A549 (cell line): ENCODE data around the gene KRT222. TPM values are rescaled to one million over a fixed set of nuclear protein-coding genes. Genes with fewer than 3 reads are reported as not detected.

ENCODE experiments used
- ATAC-seq, 2 experiments: fragments of 200-7000 bp in 1 of 2; fragments of >200 bp in 1 of 2; cut with Nextera tagmentation in 1 of 2; cut with Tn5 transposase in 1 of 2; 3 replicates each; pipeline versions ENCODE4 v1.8.0 to v1.9.1; 2018 to 2020; ENCODE audit warnings: mild to moderate bottlenecking in 1 of 2, moderate library complexity in 1 of 2
- CTCF ChIA-PET: fragments of 300-600 bp; sonication (Branson Sonifier 250); formaldehyde crosslinking; extraction: SDS; loops from one replicate; lab custom pipeline; 2021; ENCODE audit warnings: antibody characterized with exemption, inconsistent platforms; lab: Yijun Ruan, JAX
- POLR2A ChIA-PET: fragments of 350-600 bp; formaldehyde crosslinking; extraction: SDS; loops from one replicate; lab custom pipeline; 2021; ENCODE audit warnings: antibody characterized with exemption, inconsistent platforms; lab: Yijun Ruan, JAX
- DNase-seq, 2 experiments: peaks; one replicate each; pipeline versions ENCODE4 v3.0.0 to v3.0.0-alpha.2; 2011 to 2016; ENCODE audit warnings: low read depth in 1 of 2, low spot score in 1 of 2
- FAIRE-seq: peaks from 2 replicates; lab custom pipeline; 2011; peaks lifted over from hg19 to GRCh38; lab: Jason Lieb, UNC
- H3K27ac ChIP-seq, 2 experiments: fragments of >200 bp; sonication (Bioruptor Twin); formaldehyde crosslinking; 3 replicates each; pipeline ENCODE4 v1.5.1; 2016 to 2017
- H3K4me1 ChIP-seq: fragments of >200 bp; sonication (Bioruptor Twin); formaldehyde crosslinking; 3 replicates; pipeline ENCODE4 v1.6.1; 2016
- H3K4me2 ChIP-seq: fragments of >200 bp; sonication (Bioruptor Twin); formaldehyde crosslinking; 3 replicates; pipeline ENCODE4 v1.6.1; 2016
- H3K4me3 ChIP-seq: fragments of >200 bp; sonication (Bioruptor Twin); formaldehyde crosslinking; 3 replicates; pipeline ENCODE4 v1.5.1; 2016
- H3K9me3 ChIP-seq: fragments of >200 bp; sonication (Bioruptor Twin); formaldehyde crosslinking; 3 replicates; pipeline ENCODE4 v1.6.1; 2016
- CHD4 ChIP-seq: fragments of 200-600 bp; sonication (generic); IDR thresholded peaks from 2 replicates; pipeline ENCODE4 v1.6.1; 2016; ENCODE audit warnings: antibody characterized with exemption, mild to moderate bottlenecking, borderline replicate concordance
- EHMT2 ChIP-seq: fragments of 200-600 bp; sonication (generic); IDR thresholded peaks from 2 replicates; pipeline ENCODE4 v1.6.1; 2016; ENCODE audit warnings: antibody characterized with exemption, low read depth, mild to moderate bottlenecking, moderate library complexity
- HEYL ChIP-seq: fragments of 250-450 bp; sonication (Bioruptor Pico); IDR thresholded peaks from 2 replicates; pipeline ENCODE4 v1.8.0; 2021; ENCODE audit warnings: mild to moderate bottlenecking, moderate library complexity
- NFE2L2 ChIP-seq: fragments of 150-350 bp; conservative IDR thresholded peaks from 2 replicates; pipeline ENCODE4 v1.6.1; 2014; ENCODE audit warnings: low read length
- RFX5 ChIP-seq: fragments of 450-650 bp; IDR thresholded peaks from 2 replicates; pipeline ENCODE4 v1.7.1; 2014; ENCODE audit warnings: antibody characterized with exemption, mild to moderate bottlenecking, moderate library complexity
- SREBF2 ChIP-seq: fragments of 450-650 bp; IDR thresholded peaks from 2 replicates; pipeline ENCODE4 v1.6.1; 2014; ENCODE audit warnings: mild to moderate bottlenecking, moderate library complexity
- TFCP2L1 ChIP-seq: fragments of 250-450 bp; sonication (Bioruptor Pico); IDR thresholded peaks from 2 replicates; pipeline ENCODE4 v1.5.0; 2021; ENCODE audit warnings: mild to moderate bottlenecking
- TP53 ChIP-seq: fragments of 250-450 bp; sonication (Bioruptor Pico); IDR thresholded peaks from 2 replicates; pipeline ENCODE4 v1.5.0; 2021; ENCODE audit warnings: mild to moderate bottlenecking, moderate library complexity
- ZC3H11A ChIP-seq: fragments of 450-650 bp; IDR thresholded peaks from 2 replicates; pipeline ENCODE4 v1.6.1; 2014; ENCODE audit warnings: antibody characterized with exemption, mild to moderate bottlenecking
- ZFP36 ChIP-seq: fragments of 450-650 bp; IDR thresholded peaks from 2 replicates; pipeline ENCODE4 v1.6.1; 2014; ENCODE audit warnings: borderline replicate concordance; ENCODE audit not compliant: partially characterized antibody
- WGBS: methylation state at CpG from one replicate; pipeline ENCODE4 v1.1.6; 2017; ENCODE audit errors: missing lambda C conversion rate; 5-methylcytosine and 5-hydroxymethylcytosine counted together
- polyA plus RNA-seq, 4 experiments: library from polyadenylated mRNA; depleted of rRNA in 3 of 4; stranded (reverse); fragments of >200 nt; fragmentation: RNase III in 1 of 4; extraction: RNeasy Plus Mini Kit Qiagen cat#74134 plus additional on column Dnase treatment in 1 of 4; gene quantifications; 2 replicates in 3 of 4; 3 replicates in 1 of 4; pipeline ENCODE4 v1.2.3, GENCODE V29; 2011 to 2017
- TF ChIP-seq, protein P1 (sequence below): fragments of 250-450 bp; sonication (Bioruptor Pico); IDR thresholded peaks from 2 replicates; pipeline ENCODE4 v1.5.0; 2020; ENCODE audit warnings: low read depth, mild to moderate bottlenecking, moderate library complexity

Gene KRT222
- polyA plus RNA-seq, 2 of the 4 experiments (the other 2 are of a cell fraction) = 1.8 TPM

DNA sequence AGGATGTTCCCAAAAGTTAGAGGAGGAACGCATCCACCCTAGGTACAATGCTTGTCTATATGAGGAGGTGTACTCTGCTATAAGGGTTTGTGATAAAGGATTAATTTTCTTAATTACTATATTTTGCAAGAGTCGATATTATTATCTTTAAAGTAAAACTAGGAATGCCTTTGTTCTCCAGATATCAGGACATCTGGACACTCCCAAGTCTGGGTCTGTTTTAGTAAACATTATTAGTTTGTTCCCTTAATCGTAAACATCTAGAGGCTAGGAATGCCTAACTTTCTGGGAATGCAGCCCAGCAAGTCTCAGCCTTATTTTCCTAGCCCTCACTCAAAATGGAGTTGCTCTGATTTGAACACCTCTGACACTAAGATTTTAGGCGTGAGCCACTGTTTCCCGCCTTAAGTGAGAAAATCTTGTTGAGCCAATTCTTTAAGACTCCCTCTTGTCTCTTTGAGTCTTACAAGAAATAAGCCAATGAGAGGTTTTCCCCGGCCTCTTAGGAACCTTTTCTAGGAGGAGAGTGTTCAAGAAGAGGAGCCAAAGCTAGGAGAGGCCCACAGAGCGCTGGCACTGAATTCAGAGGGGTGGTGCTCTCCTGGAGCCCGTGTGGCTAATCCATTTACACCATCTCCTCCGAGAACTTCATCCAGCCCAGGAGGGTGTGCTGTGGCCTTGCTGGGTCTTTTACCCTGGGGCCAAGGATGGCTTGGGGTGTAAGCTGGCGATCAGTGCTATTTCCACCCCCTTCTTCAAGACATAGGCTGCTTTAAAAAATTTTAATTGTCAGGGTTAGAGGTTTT lies 58.2 kb downstream of the KRT222 start:
- CTCF ChIA-PET = interaction anchor here (1.3 to 3.3 kb wide), 4 partner anchors 9 to 1056 kb away, joined by 4 to 10 read pairs (median 8); no protein-coding TSS in a partner anchor
- TF ChIP-seq TP53 = no peak
- no peak for TF ChIP-seq ZC3H11A
- no peak for TF ChIP-seq HEYL
- TF ChIP-seq EHMT2 = no peak
- TF ChIP-seq TFCP2L1 (CRISPR knock-in tag) = no peak
- TF ChIP-seq SREBF2 = no peak
- TF ChIP-seq, protein P1, sequence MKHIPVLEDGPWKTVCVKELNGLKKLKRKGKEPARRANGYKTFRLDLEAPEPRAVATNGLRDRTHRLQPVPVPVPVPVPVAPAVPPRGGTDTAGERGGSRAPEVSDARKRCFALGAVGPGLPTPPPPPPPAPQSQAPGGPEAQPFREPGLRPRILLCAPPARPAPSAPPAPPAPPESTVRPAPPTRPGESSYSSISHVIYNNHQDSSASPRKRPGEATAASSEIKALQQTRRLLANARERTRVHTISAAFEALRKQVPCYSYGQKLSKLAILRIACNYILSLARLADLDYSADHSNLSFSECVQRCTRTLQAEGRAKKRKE (CRISPR knock-in tag) = no peak
- no peak for TF ChIP-seq ZFP36
- no peak for TF ChIP-seq NFE2L2
- TF ChIP-seq RFX5 = no peak
- TF ChIP-seq CHD4 = no peak
- TF ChIP-seq, all 56 proteins: peak for 0

DNA sequence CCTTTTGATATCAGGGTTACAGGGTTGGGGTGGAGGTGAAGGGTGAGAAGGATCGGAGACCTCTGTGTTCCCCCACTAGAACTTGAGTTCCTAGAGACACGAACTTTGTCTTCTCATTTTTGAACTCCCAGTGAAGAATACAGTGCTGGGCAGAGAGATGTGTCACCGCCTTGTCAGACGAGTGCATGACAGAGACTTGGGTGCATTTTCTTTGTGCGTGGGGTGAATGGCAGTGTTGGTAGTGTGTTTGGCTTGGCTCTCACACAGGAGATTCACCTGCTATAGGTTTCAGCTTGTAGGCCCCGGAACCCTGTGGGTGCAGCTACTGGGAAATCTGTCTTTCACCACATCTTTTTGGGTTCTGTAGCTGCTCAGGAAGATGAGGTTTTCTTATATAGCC lies 59.7 kb downstream of the KRT222 start:
- WGBS = 67% methylated on average over 6 of the region's 6 CpGs
- CTCF ChIA-PET = interaction anchor here (1.1 to 2.9 kb wide), 4 partner anchors 9 to 1043 kb away, joined by 4 to 22 read pairs (median 6); no protein-coding TSS in a partner anchor

More for the DNA sequence above, 58.2 kb downstream of the KRT222 start:
- FAIRE-seq (no peak), ATAC-seq (0 out of 6 replicates have a peak, but pooled peaks of 1 of the 2 experiments have one; percentile 12), DNase-seq (no peak)
- Histone ChIP-seq H3K4me2 (no peak overlapping the region), H3K4me1 (no peaks in the 10 kb centered on the region), H3K27ac (no peak overlapping the region), H3K4me3 (no peak overlapping the region), H3K9me3 (no peaks in the 10 kb centered on the region)
- WGBS = 64% methylated on average over 10 of the region's 10 CpGs
- POLR2A ChIA-PET = no interaction called here

More for the DNA sequence above, 59.7 kb downstream of the KRT222 start:
- ATAC-seq (no peak), DNase-seq (no peak), FAIRE-seq (no peak)
- Histone ChIP-seq H3K27ac (no peak overlapping the region), H3K4me3 (no peak overlapping the region), H3K4me2 (no peak overlapping the region), H3K9me3 (no peaks in the 10 kb centered on the region), H3K4me1 (no peaks in the 10 kb centered on the region)
- TF ChIP-seq SREBF2 = no peak
- POLR2A ChIA-PET = no interaction called here

Other genes with a start within 250 kb of the KRT222 start
- gene TOP2A, start 247.3 kb downstream of the KRT222 start, polyA plus RNA-seq (2011; rRNA removed) = 273 and 416 TPM in 2 replicates
- 210 to 241 TPM (median 226 TPM) in 3 replicates for gene TOP2A, start 247.3 kb downstream of the KRT222 start, polyA plus RNA-seq (2017; fragmentation: RNase III; extraction: RNeasy Plus Mini Kit Qiagen cat#74134 plus additional on column Dnase treatment)
- 1,080 and 1,577 TPM in 2 replicates for gene IGFBP4, start 221.7 kb downstream of the KRT222 start, polyA plus RNA-seq (2011; rRNA removed)
- gene IGFBP4, start 221.7 kb downstream of the KRT222 start, polyA plus RNA-seq (2017; fragmentation: RNase III; extraction: RNeasy Plus Mini Kit Qiagen cat#74134 plus additional on column Dnase treatment) = 1,501 to 1,941 TPM (median 1,829 TPM) in 3 replicates
- 24.2 and 45.9 TPM in 2 replicates for gene TNS4, start 163.6 kb downstream of the KRT222 start, polyA plus RNA-seq (2011; rRNA removed)
- gene TNS4, start 163.6 kb downstream of the KRT222 start, polyA plus RNA-seq (2017; fragmentation: RNase III; extraction: RNeasy Plus Mini Kit Qiagen cat#74134 plus additional on column Dnase treatment) = 61.6 to 75.9 TPM (median 73.5 TPM) in 3 replicates
- gene CCR7, start 99.7 kb downstream of the KRT222 start, polyA plus RNA-seq (2011; rRNA removed) = 1.4 and 1.9 TPM in 2 replicates
- 0.72 to 0.84 TPM (median 0.76 TPM) in 3 replicates for gene CCR7, start 99.7 kb downstream of the KRT222 start, polyA plus RNA-seq (2017; fragmentation: RNase III; extraction: RNeasy Plus Mini Kit Qiagen cat#74134 plus additional on column Dnase treatment)
- 87.9 and 111 TPM in 2 replicates for gene SMARCE1, start 17.4 kb downstream of the KRT222 start, polyA plus RNA-seq (2011; rRNA removed)
- gene SMARCE1, start 17.4 kb downstream of the KRT222 start, polyA plus RNA-seq (2017; fragmentation: RNase III; extraction: RNeasy Plus Mini Kit Qiagen cat#74134 plus additional on column Dnase treatment) = 109 to 116 TPM (median 114 TPM) in 3 replicates
- not detected in 2 replicates for gene KRT24, start 38.6 kb upstream of the KRT222 start, polyA plus RNA-seq (2011; rRNA removed)
- gene KRT24, start 38.6 kb upstream of the KRT222 start, polyA plus RNA-seq (2017; fragmentation: RNase III; extraction: RNeasy Plus Mini Kit Qiagen cat#74134 plus additional on column Dnase treatment) = not detected in 3 replicates
- not detected in 2 replicates for gene KRT25, start 90.2 kb upstream of the KRT222 start, polyA plus RNA-seq (2011; rRNA removed)
- gene KRT25, start 90.2 kb upstream of the KRT222 start, polyA plus RNA-seq (2017; fragmentation: RNase III; extraction: RNeasy Plus Mini Kit Qiagen cat#74134 plus additional on column Dnase treatment) = not detected in 3 replicates
- not detected in 2 replicates for gene KRT26, start 107.0 kb upstream of the KRT222 start, polyA plus RNA-seq (2011; rRNA removed)
- not detected in 3 replicates for gene KRT26, start 107.0 kb upstream of the KRT222 start, polyA plus RNA-seq (2017; fragmentation: RNase III; extraction: RNeasy Plus Mini Kit Qiagen cat#74134 plus additional on column Dnase treatment)
- gene KRT27, start 117.4 kb upstream of the KRT222 start, polyA plus RNA-seq (2011; rRNA removed) = not detected in 2 replicates
- not detected in 3 replicates for gene KRT27, start 117.4 kb upstream of the KRT222 start, polyA plus RNA-seq (2017; fragmentation: RNase III; extraction: RNeasy Plus Mini Kit Qiagen cat#74134 plus additional on column Dnase treatment)
- not detected in 2 replicates for gene KRT28, start 134.8 kb upstream of the KRT222 start, polyA plus RNA-seq (2011; rRNA removed)
- not detected in 3 replicates for gene KRT28, start 134.8 kb upstream of the KRT222 start, polyA plus RNA-seq (2017; fragmentation: RNase III; extraction: RNeasy Plus Mini Kit Qiagen cat#74134 plus additional on column Dnase treatment)
- gene KRT10, start 157.4 kb upstream of the KRT222 start, polyA plus RNA-seq (2011; rRNA removed) = 59.8 and 89.8 TPM in 2 replicates
- 89.1 to 96.2 TPM (median 95.9 TPM) in 3 replicates for gene KRT10, start 157.4 kb upstream of the KRT222 start, polyA plus RNA-seq (2017; fragmentation: RNase III; extraction: RNeasy Plus Mini Kit Qiagen cat#74134 plus additional on column Dnase treatment)
- not detected in 2 replicates for gene KRT12, start 202.0 kb upstream of the KRT222 start, polyA plus RNA-seq (2011; rRNA removed)
- not detected in 3 replicates for gene KRT12, start 202.0 kb upstream of the KRT222 start, polyA plus RNA-seq (2017; fragmentation: RNase III; extraction: RNeasy Plus Mini Kit Qiagen cat#74134 plus additional on column Dnase treatment)
- 0.28 and 0.34 TPM in 2 replicates for gene KRT20, start 220.1 kb upstream of the KRT222 start, polyA plus RNA-seq (2011; rRNA removed)
- not detected in 3 replicates for gene KRT20, start 220.1 kb upstream of the KRT222 start, polyA plus RNA-seq (2017; fragmentation: RNase III; extraction: RNeasy Plus Mini Kit Qiagen cat#74134 plus additional on column Dnase treatment)